K562 (cell line): ENCODE results near the gene YOD1. TPM values are rescaled to one million over a fixed set of nuclear protein-coding genes. Genes with fewer than 3 reads are reported as not detected.

Experiments used
- ADNP ChIP-seq: fragments of 200-800 bp; sonication (Bioruptor generic); IDR thresholded peaks from 2 replicates; pipeline ENCODE4 v1.6.1; 2016; ENCODE audit warnings: missing genetic modification characterization, missing compliant biosample characterization
- C11orf30 ChIP-seq: fragments of 450-650 bp; IDR thresholded peaks from 2 replicates; pipeline ENCODE4 v1.6.1; 2016; ENCODE audit warnings: low read depth, mild to moderate bottlenecking
- MCM5 ChIP-seq: fragments of 450-650 bp; IDR thresholded peaks from 2 replicates; pipeline ENCODE4 v1.6.1; 2016; ENCODE audit warnings: low read depth
- NCOA4 ChIP-seq: fragments of 450-650 bp; IDR thresholded peaks from 2 replicates; pipeline ENCODE4 v1.6.1; 2018; ENCODE audit warnings: mild to moderate bottlenecking; ENCODE audit not compliant: partially characterized antibody
- SOX6 ChIP-seq: fragments of 450-650 bp; IDR thresholded peaks from 2 replicates; pipeline ENCODE4 v1.6.1; 2014; ENCODE audit warnings: mild to moderate bottlenecking
- ZNF316 ChIP-seq: fragments of 450-650 bp; IDR thresholded peaks from 2 replicates; pipeline ENCODE4 v1.6.1; 2016
- ZNF318 ChIP-seq, 2 experiments: fragments of 450-650 bp; IDR thresholded peaks; 2 replicates each; pipeline ENCODE4 v1.6.1; 2016; ENCODE audit warnings: mild to moderate bottlenecking in 2 of 2, borderline replicate concordance in 1 of 2, low read depth in 1 of 2, moderate library complexity in 1 of 2
- polyA plus RNA-seq, 8 experiments: library from polyadenylated mRNA; depleted of rRNA in 4 of 8; stranded (reverse) in 5 of 8; unstranded in 3 of 8; fragments of >200 nt; fragmentation: Nextera tagmentation in 2 of 8; fragmentation: Illumina TruSeq in 1 of 8; extraction: Ambion mirVana in 2 of 8; extraction: Trizol in 1 of 8; gene quantifications; 2 replicates each; pipeline versions ENCODE4 v1.2.1 to v1.2.3, GENCODE V29; 2011 to 2014; ENCODE audit warnings: inconsistent platforms in 1 of 8, missing spikeins in 1 of 8
- total RNA-seq, 7 experiments: library from RNA; depleted of rRNA in 6 of 7; stranded (reverse); fragments of >200 nt in 6 of 7; fragmentation: Illumina TruSeq in 2 of 7; extraction: Trizol in 2 of 7; gene quantifications; 2 replicates each; pipeline versions ENCODE4 v1.2.1 to v1.2.3, GENCODE V29; 2011 to 2021; ENCODE audit warnings: low replicate concordance in 1 of 7
- TF ChIP-seq, protein P1 (sequence below): fragments of 250-450 bp; sonication (Bioruptor Pico); IDR thresholded peaks from 2 replicates; pipeline ENCODE4 v1.6.1; 2021; ENCODE audit warnings: mild to moderate bottlenecking
- TF ChIP-seq, protein P2 (sequence below): sonication (generic); formaldehyde crosslinking; IDR thresholded peaks from 2 replicates; pipeline ENCODE4 v1.9.0; 2022; ENCODE audit warnings: mild to moderate bottlenecking, missing genetic modification reagents

The YOD1 gene
- total and polyA plus RNA-seq, 9 of the 15 experiments (the other 6 are each of a cell fraction or from before 2014, with no cell fraction given): 18.2 to 78.1 (median 46.9) TPM

- TF ChIP-seq, protein P1, sequence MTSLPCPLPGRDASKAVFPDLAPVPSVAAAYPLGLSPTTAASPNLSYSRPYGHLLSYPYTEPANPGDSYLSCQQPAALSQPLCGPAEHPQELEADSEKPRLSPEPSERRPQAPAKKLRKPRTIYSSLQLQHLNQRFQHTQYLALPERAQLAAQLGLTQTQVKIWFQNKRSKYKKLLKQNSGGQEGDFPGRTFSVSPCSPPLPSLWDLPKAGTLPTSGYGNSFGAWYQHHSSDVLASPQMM (CRISPR knock-in tag): no peak
- TF ChIP-seq, protein P2, sequence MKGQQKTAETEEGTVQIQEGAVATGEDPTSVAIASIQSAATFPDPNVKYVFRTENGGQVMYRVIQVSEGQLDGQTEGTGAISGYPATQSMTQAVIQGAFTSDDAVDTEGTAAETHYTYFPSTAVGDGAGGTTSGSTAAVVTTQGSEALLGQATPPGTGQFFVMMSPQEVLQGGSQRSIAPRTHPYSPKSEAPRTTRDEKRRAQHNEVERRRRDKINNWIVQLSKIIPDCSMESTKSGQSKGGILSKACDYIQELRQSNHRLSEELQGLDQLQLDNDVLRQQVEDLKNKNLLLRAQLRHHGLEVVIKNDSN (CRISPR knock-in tag): no peak
- no peak for TF ChIP-seq ZNF318 (IDR thresholded peaks at IDR 0.05; ENCODE audit: borderline replicate concordance in 1 of 2, low read depth in 1 of 2)
- no peak for TF ChIP-seq SOX6
- TF ChIP-seq MCM5: no peak
- no peak for TF ChIP-seq ADNP
- no peak for TF ChIP-seq ZNF316
- TF ChIP-seq NCOA4: no peak
- no peak for TF ChIP-seq C11orf30
Measured at GRCh38 chr1:207029701-207030521, 21.1 kb downstream of the YOD1 start (continued).
